Measurements from ENCODE around the gene FSCN2.
A peak's percentile ranks its signal among the peaks of the same experiment; 100 is the strongest.

Gene FSCN2

GRCh38 chr17:81532490-81533287 lies 4.5 kb downstream of the FSCN2 start:
- peak overlapping the region; percentile 34 for H3K27ac ChIP-seq
- TF ChIP-seq ZFX (IDR thresholded peaks at IDR 0.05; ENCODE audit: borderline replicate concordance) (no peak), CTCF (IDR thresholded peaks at IDR 0.05) (no peak)

- peak overlapping the region; percentile 34 for H3K27ac ChIP-seq
- TF ChIP-seq CTCF (IDR thresholded peaks at IDR 0.05) (no peak), ZFX (IDR thresholded peaks at IDR 0.05; ENCODE audit: borderline replicate concordance) (no peak)
Measured at GRCh38 chr17:81533339-81534141, 5.4 kb downstream of the FSCN2 start.

GRCh38 chr17:81534157-81535006 lies 6.2 kb downstream of the FSCN2 start:
- no peak for TF ChIP-seq ZFX (IDR thresholded peaks at IDR 0.05; ENCODE audit: borderline replicate concordance)
- TF ChIP-seq CTCF (IDR thresholded peaks at IDR 0.05), result no peak
- H3K27ac ChIP-seq, result peak overlapping the region; percentile 34; the same call in 1 of the 2 replicates

GRCh38 chr17:81535007-81535328 lies 6.8 kb downstream of the FSCN2 start:
- no peak overlapping the region for H3K27ac ChIP-seq
- TF ChIP-seq CTCF (IDR thresholded peaks at IDR 0.05) (no peak), ZFX (IDR thresholded peaks at IDR 0.05; ENCODE audit: borderline replicate concordance) (no peak)

GRCh38 chr17:81535480-81536298 lies 7.5 kb downstream of the FSCN2 start:
- TF ChIP-seq CTCF (IDR thresholded peaks at IDR 0.05) (no peak), ZFX (IDR thresholded peaks at IDR 0.05; ENCODE audit: borderline replicate concordance) (no peak)
- H3K27ac ChIP-seq, result no peak overlapping the region

Data from 22Rv1 (cell line).